G401 (cell line): ENCODE data around the gene DEXI. TPM values are rescaled to one million over a fixed set of nuclear protein-coding genes. Genes with fewer than 3 reads are reported as not detected.

Experiments used
- DNase-seq: peaks from one replicate; pipeline ENCODE4 v3.0.0-alpha.2; 2015; ENCODE audit warnings: low spot score
- in situ Hi-C: cut with HindIII; loops from 2 replicates; pipeline ENCODE4 v1.10.0; 2016; ENCODE audit warnings: low sequenced_read_pairs, mixed read lengths
- total RNA-seq: library from RNA; depleted of rRNA; stranded (reverse); fragments of >200 nt; shearing (Covaris generic); gene quantifications from 2 replicates; pipeline ENCODE4 v1.2.3, GENCODE V29; 2014; rRNA removed

DEXI gene
- 90.6 and 91.9 TPM in 2 replicates for total RNA-seq

DNA sequence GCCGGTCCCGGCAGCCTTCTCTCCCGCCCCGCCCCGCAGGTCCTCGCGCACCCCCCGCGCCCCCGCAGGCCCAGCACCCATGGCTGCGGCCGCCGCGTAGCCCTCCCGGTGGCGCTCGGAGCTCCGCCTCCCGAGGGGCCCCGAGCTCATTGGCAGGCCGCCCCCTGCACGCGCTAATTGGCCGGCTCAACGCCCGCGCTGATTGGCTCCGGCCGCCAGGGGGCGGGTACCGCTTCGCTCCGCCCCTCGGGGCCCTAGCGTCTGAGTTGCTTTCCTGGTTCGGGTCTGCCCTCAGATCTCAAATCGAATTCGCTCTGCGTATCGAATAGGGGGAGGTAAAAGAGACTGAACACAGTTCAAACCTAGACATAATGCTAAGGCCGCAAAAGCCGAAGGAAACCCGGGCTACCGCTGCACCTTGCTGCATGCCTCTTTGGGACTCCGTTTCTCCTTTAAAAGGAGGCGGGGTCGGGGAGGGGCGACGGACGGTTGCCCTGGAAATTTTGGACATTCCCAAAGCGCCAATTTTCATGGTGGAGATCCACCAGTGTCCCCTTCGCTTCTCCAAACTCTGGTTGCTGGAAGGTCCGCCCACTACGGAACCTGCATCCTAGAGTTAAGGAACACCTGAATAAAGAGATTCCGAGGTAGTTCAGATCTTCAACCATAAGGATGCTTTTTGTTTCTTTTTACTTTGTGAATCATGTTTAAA, at the start of gene DEXI:
TSS of gene DEXI (minus strand) at position 117 of the 712 bp plus-strand sequence. CDS start 463 bp downstream, outside the sequence.
- peak; percentile 92 for DNase-seq
- in situ Hi-C loops, result no loop called here

- no peak for DNase-seq
- in situ Hi-C loops, result no loop called here
Observed at GRCh38 chr16:10990378-10990777, 48.1 kb upstream of the DEXI start.

DNA sequence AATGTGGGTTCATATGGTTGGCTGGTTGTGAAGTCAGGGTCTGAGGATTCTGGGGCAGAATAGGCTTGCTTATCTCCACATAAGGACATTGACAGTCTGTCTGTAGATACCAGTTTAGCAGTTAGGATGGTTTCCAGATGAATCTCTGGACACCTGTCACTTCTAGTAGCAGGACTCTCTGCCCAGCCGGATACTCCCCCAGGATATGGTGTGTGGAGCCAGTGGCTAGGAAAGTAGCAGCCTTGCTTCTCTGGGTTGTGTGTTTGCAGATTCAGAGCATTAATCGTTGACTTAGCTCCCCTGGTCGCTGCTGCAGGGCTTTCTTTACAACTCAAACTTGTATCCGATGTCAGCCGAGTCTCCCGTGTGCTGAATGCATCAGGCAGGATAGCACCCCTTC, 47.3 kb upstream of the DEXI start:
- DNase-seq, result peak; percentile 27
- in situ Hi-C loops, result no loop called here

GRCh38 chr16:10988879-10989278, 46.6 kb upstream of the DEXI start:
- no peak for DNase-seq
- in situ Hi-C loops, result no loop called here

DNA sequence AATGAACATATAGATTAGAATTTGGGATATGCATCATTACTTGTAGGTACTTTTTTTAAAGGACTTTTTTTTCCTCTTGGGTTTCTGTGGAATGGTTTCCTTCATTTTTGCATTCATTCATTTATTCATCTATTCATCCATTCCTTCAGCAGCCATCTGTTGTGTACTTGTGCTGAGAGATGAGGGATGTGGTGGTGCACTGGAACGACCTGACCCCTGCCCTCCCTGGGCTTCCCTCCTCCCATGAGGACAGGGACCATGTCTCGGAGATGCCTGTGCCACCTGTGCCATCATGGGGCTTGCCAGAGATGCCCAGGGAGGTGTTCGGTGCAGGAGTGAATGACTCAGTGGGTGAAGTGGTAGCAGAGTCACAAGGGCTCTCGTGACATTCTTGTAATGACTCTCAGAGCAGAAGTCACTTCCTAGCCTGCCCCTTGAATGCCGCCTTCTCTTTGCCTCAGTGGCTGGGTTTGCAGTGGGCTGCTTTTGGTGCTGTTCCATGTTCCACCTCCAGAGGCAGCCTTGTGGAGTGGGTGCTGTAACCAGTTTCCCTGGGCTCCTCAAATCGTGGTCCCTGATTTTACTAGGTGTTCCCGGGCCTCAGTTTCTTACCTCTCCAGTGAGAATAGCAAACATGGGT, 46.0 kb upstream of the DEXI start:
- in situ Hi-C loops, result no loop called here
- DNase-seq, result no peak

- in situ Hi-C loops, result no loop called here
- no peak for DNase-seq
Observed at GRCh38 chr16:10987361-10988163, 45.3 kb upstream of the DEXI start.

DNA sequence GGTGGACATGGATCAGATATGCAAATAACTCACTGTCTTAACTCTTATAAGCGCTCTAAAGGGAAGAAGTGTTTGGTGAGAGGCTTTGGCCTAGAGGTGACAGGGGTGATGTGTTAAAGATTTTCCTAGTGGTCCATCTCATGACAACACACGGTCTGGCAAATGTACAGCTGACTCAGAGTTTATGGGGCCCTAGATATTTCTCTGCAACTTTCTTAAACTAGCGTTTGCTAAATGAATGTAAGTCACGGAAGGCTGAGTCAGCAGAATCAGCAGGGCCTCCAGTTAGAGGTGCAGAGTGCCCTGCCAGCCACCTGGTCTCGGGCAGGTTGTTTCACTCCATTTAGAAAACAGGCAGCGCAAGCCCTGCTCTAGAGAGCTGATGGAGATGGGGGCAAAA, 42.2 kb upstream of the DEXI start:
- in situ Hi-C loops, result no loop called here
- no peak for DNase-seq

DNA sequence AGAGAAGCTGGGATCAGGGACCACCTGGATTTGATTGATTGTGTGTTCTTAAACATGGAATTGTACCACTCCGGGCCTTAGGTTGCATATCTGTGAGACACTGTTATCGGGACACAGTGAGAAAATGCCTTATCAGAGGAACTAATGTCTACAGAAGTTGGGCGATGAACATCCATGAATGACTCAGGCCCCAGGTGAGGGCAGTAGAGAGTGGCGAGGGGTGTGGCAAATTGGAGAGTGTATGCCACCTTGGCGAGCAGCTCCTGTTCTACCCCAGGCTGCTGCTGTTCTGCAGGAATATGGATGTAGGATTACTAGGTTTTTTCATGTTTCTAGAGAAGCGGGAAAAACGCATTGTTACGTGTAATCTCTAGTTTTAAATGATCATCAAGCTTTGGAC, 40.9 kb upstream of the DEXI start:
- DNase-seq, result no peak
- in situ Hi-C loops, result no loop called here

- in situ Hi-C loops, result no loop called here
- no peak for DNase-seq
Observed at GRCh38 chr16:10982465-10983150, 40.3 kb upstream of the DEXI start.

DNA sequence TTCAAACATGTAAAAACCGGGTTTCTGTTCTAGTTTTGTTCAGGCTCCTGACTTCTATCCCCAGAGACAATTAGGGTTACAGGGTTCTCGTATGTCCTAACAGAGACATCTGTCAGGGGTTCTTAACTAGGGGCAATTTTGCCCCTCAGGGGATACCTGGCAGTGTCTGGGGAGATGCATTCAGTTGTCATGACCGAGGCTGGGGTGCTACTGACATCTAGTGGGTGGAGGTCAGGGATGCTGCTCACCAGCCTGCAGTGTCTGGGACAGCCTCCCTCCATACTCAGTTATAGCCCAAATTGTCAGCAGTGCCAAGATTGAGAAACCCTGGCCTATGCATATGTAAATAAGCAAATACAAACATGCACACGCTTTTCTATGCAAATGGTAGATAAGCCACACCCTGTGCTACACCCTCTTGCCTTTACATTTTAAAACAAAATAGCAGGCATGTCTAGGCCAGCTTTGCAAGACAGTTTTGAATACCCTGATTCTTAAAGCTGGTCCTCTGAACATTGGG, 39.5 kb upstream of the DEXI start:
- in situ Hi-C loops, result no loop called here
- no peak for DNase-seq

- in situ Hi-C loops, result no loop called here
- peak; percentile 20 for DNase-seq
Observed at GRCh38 chr16:10980813-10981212, 38.5 kb upstream of the DEXI start.

DNA sequence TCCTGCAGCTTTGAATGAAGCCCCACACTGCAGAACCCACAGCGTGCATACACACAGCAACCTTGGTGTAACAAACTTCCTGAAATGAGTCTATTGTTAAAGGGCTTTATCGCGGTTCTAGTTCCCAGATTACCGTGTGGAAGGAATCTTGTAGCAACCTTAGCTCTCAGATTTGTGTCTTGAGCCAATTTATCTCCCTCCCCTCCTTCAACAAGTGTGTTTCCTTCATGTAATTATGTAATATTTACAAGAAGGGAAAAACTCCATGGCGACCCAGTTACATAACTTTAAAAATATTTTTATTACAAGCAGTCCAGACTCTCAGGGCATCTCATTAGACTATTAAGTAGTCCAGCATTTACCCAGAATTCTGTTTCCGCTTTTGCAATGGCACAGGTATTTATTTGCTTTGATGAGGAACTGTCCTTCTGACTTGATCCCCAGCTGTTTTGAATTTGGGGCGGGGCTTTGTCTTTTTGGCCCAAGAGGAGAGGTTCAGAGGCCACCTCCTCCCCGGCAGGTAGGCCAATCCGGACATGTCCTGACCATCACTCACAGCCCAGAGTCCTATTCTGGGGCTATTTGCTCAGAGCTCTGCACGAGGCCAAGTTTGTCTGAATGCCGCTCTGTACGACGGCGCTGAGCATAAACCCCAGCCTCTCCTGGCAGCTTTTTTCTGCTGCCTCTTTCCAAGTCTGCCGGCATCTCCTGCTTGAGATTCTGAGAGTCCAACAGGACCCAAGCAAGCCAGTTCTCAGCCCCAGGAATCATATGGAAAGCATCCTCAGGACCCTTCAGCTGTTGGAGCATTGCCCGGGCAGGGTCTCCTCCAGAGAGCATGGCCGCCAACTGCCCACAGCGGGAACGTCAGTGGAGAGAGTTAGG, 37.7 kb upstream of the DEXI start:
- DNase-seq, result peak; percentile 49
- in situ Hi-C loops, result no loop called here

- in situ Hi-C loops, result no loop called here
- DNase-seq, result no peak
Observed at GRCh38 chr16:10978871-10979446, 36.7 kb upstream of the DEXI start.

GRCh38 chr16:10978124-10978523, 35.9 kb upstream of the DEXI start:
- in situ Hi-C loops, result no loop called here
- no peak for DNase-seq

DNA sequence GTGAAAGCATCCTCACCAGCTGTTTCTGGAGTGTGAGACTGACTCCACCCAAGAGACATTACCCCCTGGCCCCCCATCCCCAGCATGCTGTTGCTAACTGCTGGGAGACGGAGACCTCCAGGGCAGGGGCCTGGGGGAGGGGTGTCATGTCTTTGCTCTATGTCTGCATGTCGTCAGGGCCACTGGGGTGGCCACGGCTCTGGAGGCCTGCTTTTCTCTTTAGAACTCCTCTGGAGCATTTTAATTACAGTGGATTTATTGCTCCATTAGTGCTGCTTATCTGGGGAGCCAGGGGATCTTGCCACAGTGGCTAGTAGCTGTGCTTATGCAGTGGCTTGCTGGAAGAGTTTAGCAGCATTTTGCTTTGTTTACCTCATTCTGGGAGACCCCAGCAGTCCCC, 34.4 kb upstream of the DEXI start:
- in situ Hi-C loops, result no loop called here
- no peak for DNase-seq

DNA sequence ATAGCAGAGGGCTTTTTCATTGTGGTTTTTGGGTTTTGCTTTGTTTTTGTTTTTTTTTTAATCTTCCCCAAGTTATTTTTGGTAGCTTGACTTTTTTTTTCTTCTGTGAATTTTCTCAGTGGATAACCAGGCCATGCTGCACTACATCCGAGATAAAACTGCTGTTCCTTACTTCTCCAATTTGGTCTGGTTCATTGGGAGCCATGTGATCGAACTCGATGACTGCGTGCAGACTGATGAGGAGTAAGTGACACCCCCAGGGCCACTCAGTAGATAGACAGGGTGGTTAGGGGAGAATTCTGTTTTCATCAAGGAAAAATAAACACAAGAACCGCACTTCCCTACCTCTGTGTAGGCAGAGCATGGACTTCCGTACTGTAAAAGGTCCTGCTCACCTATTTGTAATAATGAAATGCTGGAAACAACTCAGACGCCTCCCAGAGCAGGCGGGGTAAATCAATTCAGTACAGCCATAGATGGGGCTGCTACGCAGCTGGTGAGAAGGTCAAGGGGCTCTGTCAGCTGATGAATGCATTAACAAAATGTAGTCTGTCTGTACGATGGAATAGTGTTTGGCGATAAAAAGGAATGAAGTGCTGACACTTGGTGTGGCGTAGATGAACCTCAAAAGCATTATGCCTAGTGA, 30.7 kb upstream of the DEXI start:
- in situ Hi-C loops, result no loop called here
- no peak for DNase-seq

DNA sequence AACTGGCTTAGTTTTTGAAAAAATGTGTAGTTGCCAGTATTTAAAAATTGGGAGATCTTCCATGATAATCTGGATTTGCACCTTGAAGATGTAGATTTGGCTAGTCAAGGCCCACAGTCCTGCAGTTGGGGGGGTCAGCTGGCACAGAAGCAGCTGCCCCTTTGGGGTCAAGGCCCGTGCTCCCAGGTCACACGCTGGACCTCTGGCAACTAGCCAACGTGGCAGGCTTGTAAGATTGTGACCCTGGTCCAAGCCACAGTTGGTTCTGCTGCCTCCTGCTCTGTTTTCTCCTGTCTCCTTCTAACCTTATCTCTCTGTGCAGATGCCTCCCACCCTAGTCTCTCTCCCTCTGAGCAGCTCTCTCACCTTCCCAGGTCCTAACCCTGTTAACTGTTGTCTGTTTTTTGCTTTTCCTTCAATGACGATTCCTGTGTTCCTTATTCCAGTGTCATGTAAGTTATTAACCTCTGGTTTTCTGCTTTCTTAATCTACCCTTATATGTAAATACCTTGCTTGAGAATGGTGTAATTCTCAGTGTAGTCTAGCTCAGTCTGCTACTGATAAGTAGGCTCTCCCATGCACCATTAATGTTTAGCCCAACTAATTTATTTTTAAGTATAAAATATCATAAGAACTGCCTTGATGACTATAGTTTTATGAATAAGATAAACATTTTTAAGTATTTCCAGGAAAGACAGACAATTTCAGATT, 30.0 kb upstream of the DEXI start:
- in situ Hi-C loops, result no loop called here
- DNase-seq, result no peak
